Kidney tubule cell (primary cell): ENCODE measurements around the gene SLIT3.

Source experiments
- DNase-seq: peaks from one replicate; pipeline ENCODE4 v3.0.0-alpha.2; 2018; ENCODE audit warnings: low spot score

The SLIT3 gene

DNA sequence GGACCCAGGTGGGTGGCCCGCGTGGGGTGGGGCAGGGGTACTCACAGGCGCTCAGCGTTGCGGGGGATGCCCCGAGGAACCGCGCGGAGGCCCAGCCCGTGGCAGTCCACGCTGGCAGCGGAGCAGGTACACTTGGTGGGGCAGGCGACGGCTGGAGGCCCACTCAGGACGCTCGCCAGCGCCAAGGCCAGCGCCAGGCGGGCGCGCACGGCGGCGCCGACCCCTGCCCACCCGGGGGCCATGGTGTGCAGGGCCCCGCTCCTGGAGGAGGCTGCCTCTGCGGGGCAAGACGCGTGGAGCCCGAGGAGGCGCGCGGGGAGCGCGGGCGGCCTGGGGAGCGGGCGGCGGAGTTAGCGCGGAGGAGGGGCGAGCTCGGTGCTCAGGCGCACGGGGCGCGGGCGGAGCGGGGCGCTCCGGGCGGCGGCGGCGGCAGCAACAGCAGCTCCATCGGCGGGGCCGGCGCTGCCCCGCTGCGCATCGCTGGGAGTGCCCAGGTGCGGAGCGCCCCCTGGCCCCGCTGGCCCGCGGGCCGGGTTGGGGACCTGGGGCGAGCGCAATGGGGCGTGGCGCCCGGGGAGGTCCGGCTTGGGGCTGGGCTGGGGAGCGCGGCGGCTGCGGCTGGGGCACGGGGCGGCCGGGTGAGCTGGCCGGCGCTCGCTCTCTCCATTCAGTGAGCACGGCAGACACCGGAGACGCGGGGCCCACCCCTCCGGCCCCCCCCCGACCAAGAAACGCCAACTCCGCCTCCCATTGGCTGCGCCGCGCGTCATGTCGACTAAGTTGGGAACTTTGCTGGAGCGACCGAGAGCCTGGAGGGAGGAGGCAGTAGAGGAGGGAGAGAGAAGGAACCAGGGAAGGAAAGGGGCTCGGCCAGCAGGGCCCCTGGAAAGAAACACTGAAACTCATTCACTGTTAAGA is at the start of gene SLIT3:
Gene SLIT3, minus strand, starts transcription at position 672 of the 918 bp plus-strand sequence. Its CDS starts 430 bp downstream, at position 242.
- DNase-seq: peak; percentile 73

DNA sequence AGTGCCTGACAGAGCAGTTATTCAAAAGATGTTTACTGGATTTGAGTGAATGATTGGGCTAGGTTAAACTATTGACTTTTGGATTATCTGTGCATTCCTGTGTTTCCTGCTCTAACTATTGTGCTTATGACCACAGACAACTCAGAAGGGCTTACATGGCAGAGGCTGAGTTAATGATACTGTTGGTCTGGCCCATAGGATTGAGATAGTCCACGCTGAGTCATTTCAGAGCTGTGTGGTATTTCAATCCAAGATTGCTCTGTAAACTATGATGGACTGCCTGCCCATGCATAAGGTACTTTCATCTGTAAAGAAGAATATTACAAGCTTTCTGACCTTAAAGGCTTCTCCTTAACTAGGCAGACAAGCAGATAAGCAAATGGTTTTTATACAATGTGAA is 49.1 kb upstream of the SLIT3 start:
- DNase-seq: peak; percentile 95

GRCh38 chr5:169347786-169348185 is 46.8 kb upstream of the SLIT3 start:
- no peak for DNase-seq

DNA sequence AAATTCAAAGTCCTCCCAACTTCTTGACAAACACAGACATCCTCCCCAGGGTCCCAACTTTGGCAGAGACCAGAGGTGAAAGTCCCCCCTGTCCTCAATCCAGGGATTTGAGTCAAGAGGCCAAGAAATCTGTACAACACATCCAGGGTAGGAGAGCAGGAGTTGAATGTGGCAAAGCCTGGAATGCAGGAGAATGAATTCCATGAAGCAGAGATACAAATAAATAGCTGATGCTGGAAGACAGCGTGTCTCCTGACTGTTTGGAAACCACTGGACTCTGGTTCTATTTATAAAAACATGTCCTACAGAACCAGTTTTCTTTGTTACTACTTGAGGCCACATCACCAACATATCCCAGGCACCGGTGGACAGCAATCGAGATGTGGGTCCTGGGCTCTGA is 43.7 kb upstream of the SLIT3 start:
- DNase-seq: no peak

- no peak for DNase-seq
Observed at GRCh38 chr5:169343766-169344165, 42.8 kb upstream of the SLIT3 start.

GRCh38 chr5:169341556-169341955 is 40.6 kb upstream of the SLIT3 start:
- no peak for DNase-seq

DNA sequence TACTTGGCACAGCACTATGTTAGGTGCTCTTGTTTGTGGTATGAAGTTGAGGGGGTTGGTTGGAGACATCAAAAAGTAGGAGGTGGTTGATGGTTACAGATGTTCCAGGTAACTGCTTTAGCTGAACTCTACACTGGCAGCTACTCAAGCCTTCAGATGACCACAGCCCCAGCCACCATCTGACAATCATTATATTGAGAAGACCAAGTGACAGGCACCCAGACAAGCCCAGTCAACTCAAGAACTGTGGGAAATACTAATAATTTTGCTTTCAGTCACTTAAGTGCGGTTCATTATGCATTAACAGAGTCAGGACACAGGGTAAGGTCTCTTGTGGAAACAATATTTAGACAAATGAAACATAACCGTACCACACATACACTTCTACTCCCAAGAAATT is 38.9 kb upstream of the SLIT3 start:
- no peak for DNase-seq

DNA sequence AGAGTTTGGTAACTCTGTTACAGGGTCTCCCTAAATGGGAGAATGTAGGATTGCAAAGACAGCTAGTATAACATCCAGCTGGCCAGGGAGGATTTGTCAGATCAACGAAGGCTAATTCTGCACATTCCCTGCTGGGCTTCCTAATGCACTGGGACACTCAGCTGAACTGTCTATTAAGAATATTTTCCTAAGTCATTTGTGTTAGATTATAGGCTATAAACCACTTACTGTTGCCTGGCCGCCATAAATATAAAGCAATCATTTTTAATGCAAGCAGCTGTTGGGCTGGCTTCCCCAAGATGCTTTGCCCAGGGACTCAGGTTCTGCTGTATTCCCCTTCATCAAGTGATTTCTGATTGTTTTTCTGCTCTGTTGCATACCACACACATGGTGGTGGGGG is 35.3 kb upstream of the SLIT3 start:
- DNase-seq: no peak

- no peak for DNase-seq
Observed at GRCh38 chr5:169335806-169336205, 34.9 kb upstream of the SLIT3 start.

- no peak for DNase-seq
Observed at GRCh38 chr5:169333518-169333917, 32.6 kb upstream of the SLIT3 start.

- DNase-seq: peak; percentile 8
Observed at GRCh38 chr5:169331292-169331852, 30.4 kb upstream of the SLIT3 start.

DNA sequence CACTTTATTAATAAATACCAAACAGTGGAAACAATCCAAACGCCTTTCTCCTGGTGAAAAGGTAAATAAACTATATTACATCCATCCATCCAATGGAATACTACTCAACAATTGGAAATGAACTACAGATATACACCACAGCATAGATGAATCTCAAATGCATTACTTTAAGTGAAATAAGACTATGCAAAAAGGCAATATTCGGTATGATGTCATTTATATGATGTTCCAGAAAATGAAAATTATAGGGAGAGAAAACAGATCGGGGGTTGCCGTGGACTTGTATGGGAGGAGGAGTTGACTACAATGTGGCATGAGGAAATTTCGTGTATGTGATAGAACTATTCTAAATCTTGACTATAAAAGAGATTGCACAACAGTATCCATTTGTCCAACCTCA is 27.5 kb upstream of the SLIT3 start:
- no peak for DNase-seq

GRCh38 chr5:169325273-169325672 is 24.3 kb upstream of the SLIT3 start:
- no peak for DNase-seq

GRCh38 chr5:169318556-169318955 is 17.6 kb upstream of the SLIT3 start:
- no peak for DNase-seq

GRCh38 chr5:169307646-169308045 is 6.7 kb upstream of the SLIT3 start:
- DNase-seq: peak; percentile 9

DNA sequence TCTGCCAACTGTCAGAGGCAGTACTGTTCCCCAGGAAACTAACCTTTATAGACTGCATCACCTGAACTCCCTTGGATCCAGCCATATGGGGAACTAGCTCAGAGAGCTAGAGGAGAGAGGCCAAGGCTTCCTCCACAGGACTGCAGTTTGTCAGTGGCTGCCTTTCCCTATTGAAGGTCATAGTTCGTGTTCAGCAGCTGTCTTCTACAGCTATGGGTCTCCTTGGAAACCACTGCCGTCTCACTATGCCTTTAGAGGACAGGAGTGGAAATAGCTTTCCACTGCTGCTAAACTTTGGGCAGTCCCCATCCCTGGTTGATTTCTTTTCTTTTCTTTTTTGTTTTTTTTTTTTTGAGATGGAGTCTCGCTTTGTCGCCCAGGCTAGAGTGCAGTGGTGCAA is 4.4 kb upstream of the SLIT3 start:
- DNase-seq: no peak

GRCh38 chr5:169304175-169304574 is 3.2 kb upstream of the SLIT3 start:
- no peak for DNase-seq

DNA sequence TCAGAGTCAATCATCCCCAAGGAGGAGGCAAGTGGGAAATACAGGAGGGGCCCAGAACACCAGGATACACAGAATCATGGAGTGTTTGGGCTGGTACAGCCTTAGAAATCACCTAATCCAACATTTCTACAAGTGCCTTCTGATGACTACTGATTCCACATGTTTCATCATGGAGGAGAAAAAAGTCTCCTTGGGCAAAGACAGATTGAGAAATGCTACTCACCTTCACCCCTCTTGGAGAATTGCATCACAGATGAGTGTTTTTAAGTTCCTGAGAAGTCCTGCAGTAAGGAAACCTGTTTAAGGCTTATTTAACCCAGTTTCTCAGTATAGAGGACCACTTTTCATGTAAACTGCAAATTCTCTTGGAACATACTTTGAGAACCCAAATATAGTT is 2.2 kb upstream of the SLIT3 start:
- no peak for DNase-seq

- DNase-seq: peak; percentile 75
Observed at GRCh38 chr5:169302491-169303118, 1.7 kb upstream of the SLIT3 start.

- DNase-seq: no peak
Observed at GRCh38 chr5:169301986-169302385, 1.0 kb upstream of the SLIT3 start.

- DNase-seq: no peak
Observed at GRCh38 chr5:169301386-169301934, 521 bp upstream of the SLIT3 start.

DNA sequence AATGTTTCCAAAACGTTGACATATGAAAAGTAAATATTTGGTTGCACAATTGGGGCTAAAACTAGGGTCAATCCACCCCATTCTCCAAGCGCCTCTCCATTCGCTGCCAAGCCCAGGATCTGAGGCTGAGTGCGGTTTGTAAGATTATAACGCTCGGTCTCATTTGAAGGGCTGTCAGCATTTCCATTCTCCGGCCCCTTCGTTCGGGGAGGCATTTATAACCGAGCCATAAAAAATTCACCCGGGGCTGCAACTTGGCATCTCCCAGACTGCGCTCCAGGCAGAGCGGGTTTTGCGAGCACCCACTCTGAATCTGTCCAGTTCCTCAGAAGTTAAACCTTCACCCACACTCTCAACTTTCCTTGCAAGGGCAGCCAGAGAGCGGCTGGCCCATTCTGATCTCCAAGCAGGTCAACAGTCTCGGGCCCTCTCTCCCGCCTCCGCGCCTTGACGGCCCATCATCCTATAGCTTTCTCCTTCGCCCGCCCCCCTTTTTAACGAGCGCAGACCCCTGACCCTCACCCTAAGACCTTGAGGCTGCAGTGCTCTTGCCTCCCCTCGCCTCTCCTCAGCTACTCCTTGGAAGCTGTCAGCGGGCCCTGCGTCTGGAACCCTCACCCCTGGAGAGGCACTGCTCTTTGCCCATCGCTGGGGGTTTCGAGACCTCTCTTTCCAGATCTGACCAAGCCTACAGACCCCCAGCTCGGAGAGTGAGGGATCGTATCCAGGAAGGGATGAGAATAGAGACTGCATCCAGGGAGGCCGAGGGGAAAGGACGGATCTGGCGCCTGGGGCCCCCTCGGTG is 1.1 kb downstream of the SLIT3 start:
- DNase-seq: no peak
